K562 (cell line): ENCODE measurements around the gene FPGS. TPM values are rescaled to one million over a fixed set of nuclear protein-coding genes. Genes with fewer than 3 reads are reported as not detected.

Experiments
- CREB1 ChIP-seq, 2 experiments: sonication (generic) in 1 of 2; formaldehyde crosslinking in 1 of 2; IDR thresholded peaks; 2 replicates each; pipeline versions ENCODE4 v1.6.1 to v1.8.0; 2012 to 2022; ENCODE audit warnings: inconsistent platforms in 1 of 2, mild to moderate bottlenecking in 1 of 2, missing genetic modification reagents in 1 of 2, moderate library complexity in 1 of 2
- HDAC1 ChIP-seq, 2 experiments: fragments of 450-650 bp; IDR thresholded peaks; 2 replicates each; pipeline ENCODE4 v1.6.1; 2016 to 2017; ENCODE audit warnings: inconsistent platforms in 1 of 2, mild to moderate bottlenecking in 1 of 2, moderate library complexity in 1 of 2
- HOMEZ ChIP-seq: fragments of 250-450 bp; sonication (Bioruptor Pico); IDR thresholded peaks from 2 replicates; pipeline ENCODE4 v1.4.0; 2020; ENCODE audit warnings: mild to moderate bottlenecking, moderate library complexity
- JUN ChIP-seq, 2 experiments: sonication (generic) in 1 of 2; formaldehyde crosslinking in 1 of 2; IDR thresholded peaks; 2 replicates each; pipeline versions ENCODE4 v1.6.1 to v1.8.0; 2012 to 2022; ENCODE audit warnings: borderline replicate concordance in 2 of 2, mild to moderate bottlenecking in 2 of 2, improper control_type of control experiment in 1 of 2, low read depth in 1 of 2, low read length in 1 of 2, missing genetic modification reagents in 1 of 2
- LARP7 ChIP-seq: fragments of 450-650 bp; IDR thresholded peaks from 2 replicates; pipeline ENCODE4 v1.6.1; 2016
- MCM2 ChIP-seq: fragments of 450-650 bp; IDR thresholded peaks from 2 replicates; pipeline ENCODE4 v1.6.1; 2017; ENCODE audit warnings: low read depth, mild to moderate bottlenecking
- NCOA1 ChIP-seq: fragments of 450-650 bp; IDR thresholded peaks from 2 replicates; pipeline ENCODE4 v1.6.1; 2016; ENCODE audit warnings: low read depth
- NFATC3 ChIP-seq: fragments of 450-650 bp; IDR thresholded peaks from 2 replicates; pipeline ENCODE4 v1.6.1; 2017; ENCODE audit warnings: mild to moderate bottlenecking
- RBFOX2 ChIP-seq: fragments of 200-400 bp; formaldehyde crosslinking; IDR thresholded peaks from 2 replicates; pipeline ENCODE4 v1.6.1; 2017; ENCODE audit warnings: low read depth, mild to moderate bottlenecking, low read length, moderate library complexity
- RBM17 ChIP-seq: fragments of 200-400 bp; formaldehyde crosslinking; IDR thresholded peaks from 2 replicates; pipeline ENCODE4 v1.6.1; 2017; ENCODE audit warnings: low read depth, mild to moderate bottlenecking, low read length, borderline replicate concordance
- TCF7 ChIP-seq: sonication (generic); IDR thresholded peaks from 2 replicates; pipeline ENCODE4 v1.6.1; 2016; ENCODE audit warnings: antibody characterized with exemption, borderline replicate concordance
- TRIM28 ChIP-seq: fragments of 450-650 bp; IDR thresholded peaks from 2 replicates; pipeline ENCODE4 v1.6.1; 2017
- ZNF143 ChIP-seq: sonication (generic); formaldehyde crosslinking; IDR thresholded peaks from 2 replicates; pipeline ENCODE4 v1.9.0; 2022; ENCODE audit warnings: mild to moderate bottlenecking, missing genetic modification reagents
- ZNF431 ChIP-seq: sonication (generic); formaldehyde crosslinking; IDR thresholded peaks from 2 replicates; pipeline ENCODE4 v1.8.0; 2022; ENCODE audit warnings: mild to moderate bottlenecking, missing genetic modification reagents
- ZNF561 ChIP-seq: fragments of 450-650 bp; formaldehyde crosslinking; conservative IDR thresholded peaks from 2 replicates; pipeline ENCODE4 v1.4.0; 2020; ENCODE audit warnings: mild to moderate bottlenecking, moderate library complexity
- polyA plus RNA-seq, 8 experiments: library from polyadenylated mRNA; depleted of rRNA in 4 of 8; stranded (reverse) in 5 of 8; unstranded in 3 of 8; fragments of >200 nt; fragmentation: Nextera tagmentation in 2 of 8; fragmentation: Illumina TruSeq in 1 of 8; extraction: Ambion mirVana in 2 of 8; extraction: Trizol in 1 of 8; gene quantifications; 2 replicates each; pipeline versions ENCODE4 v1.2.1 to v1.2.3, GENCODE V29; 2011 to 2014; ENCODE audit warnings: inconsistent platforms in 1 of 8, missing spikeins in 1 of 8
- total RNA-seq, 7 experiments: library from RNA; depleted of rRNA in 6 of 7; stranded (reverse); fragments of >200 nt in 6 of 7; fragmentation: Illumina TruSeq in 2 of 7; extraction: Trizol in 2 of 7; gene quantifications; 2 replicates each; pipeline versions ENCODE4 v1.2.1 to v1.2.3, GENCODE V29; 2011 to 2021; ENCODE audit warnings: low replicate concordance in 1 of 7
- TF ChIP-seq, protein P1 (sequence below): fragments of 250-450 bp; sonication (Bioruptor Pico); IDR thresholded peaks from 2 replicates; pipeline ENCODE4 v1.5.0; 2021
- TF ChIP-seq, protein P2 (sequence below): fragments of 250-450 bp; sonication (Bioruptor Pico); IDR thresholded peaks from 2 replicates; pipeline ENCODE4 v1.4.0; 2020; ENCODE audit warnings: borderline replicate concordance

FPGS gene
- total and polyA plus RNA-seq, 9 of the 15 experiments (the other 6 are each of a cell fraction or from before 2014, with no cell fraction given): 0.84 to 86.4 (median 59.2) TPM

GRCh38 chr9:127770905-127771569 lies 31.6 kb upstream of the FPGS start (continued):
- TF ChIP-seq, protein P1, sequence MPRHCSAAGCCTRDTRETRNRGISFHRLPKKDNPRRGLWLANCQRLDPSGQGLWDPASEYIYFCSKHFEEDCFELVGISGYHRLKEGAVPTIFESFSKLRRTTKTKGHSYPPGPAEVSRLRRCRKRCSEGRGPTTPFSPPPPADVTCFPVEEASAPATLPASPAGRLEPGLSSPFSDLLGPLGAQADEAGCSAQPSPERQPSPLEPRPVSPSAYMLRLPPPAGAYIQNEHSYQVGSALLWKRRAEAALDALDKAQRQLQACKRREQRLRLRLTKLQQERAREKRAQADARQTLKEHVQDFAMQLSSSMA (CRISPR knock-in tag): no peak
- no peak for TF ChIP-seq TRIM28
- TF ChIP-seq, protein P2, sequence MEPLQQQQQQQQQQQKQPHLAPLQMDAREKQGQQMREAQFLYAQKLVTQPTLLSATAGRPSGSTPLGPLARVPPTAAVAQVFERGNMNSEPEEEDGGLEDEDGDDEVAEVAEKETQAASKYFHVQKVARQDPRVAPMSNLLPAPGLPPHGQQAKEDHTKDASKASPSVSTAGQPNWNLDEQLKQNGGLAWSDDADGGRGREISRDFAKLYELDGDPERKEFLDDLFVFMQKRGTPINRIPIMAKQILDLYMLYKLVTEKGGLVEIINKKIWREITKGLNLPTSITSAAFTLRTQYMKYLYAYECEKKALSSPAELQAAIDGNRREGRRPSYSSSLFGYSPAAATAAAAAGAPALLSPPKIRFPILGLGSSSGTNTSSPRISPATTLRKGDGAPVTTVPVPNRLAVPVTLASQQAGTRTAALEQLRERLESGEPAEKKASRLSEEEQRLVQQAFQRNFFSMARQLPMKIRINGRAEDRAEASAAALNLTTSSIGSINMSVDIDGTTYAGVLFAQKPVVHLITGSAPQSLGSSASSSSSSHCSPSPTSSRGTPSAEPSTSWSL (CRISPR knock-in tag): no peak
- TF ChIP-seq HOMEZ (CRISPR knock-in tag): no peak
- TF ChIP-seq TCF7: no peak
- TF ChIP-seq CREB1 (IDR thresholded peaks at IDR 0.05): no peak; the same call in 1 of the 2 replicates
- 0 out of 2 replicates have a peak, but pooled peaks have one; percentile 37 for TF ChIP-seq CREB1 (CRISPR knock-in tag; IDR thresholded peaks at IDR 0.05)
- peak in 1 of 2 experiments; percentile 31; a peak in 1 of 4 replicates for TF ChIP-seq HDAC1 (IDR thresholded peaks at IDR 0.05)
- no peak for TF ChIP-seq ZNF561
- TF ChIP-seq ZNF143 (CRISPR knock-in tag): no peak
- TF ChIP-seq RBFOX2: peak; percentile 30; the same call in 1 of the 2 replicates
- no peak for TF ChIP-seq NFATC3
- no peak for TF ChIP-seq LARP7
- TF ChIP-seq RBM17: no peak
- peak; percentile 30; the same call in 1 of the 2 replicates for TF ChIP-seq JUN (IDR thresholded peaks at IDR 0.05; ENCODE audit: borderline replicate concordance, low read depth, low read length)
- TF ChIP-seq JUN (CRISPR knock-in tag; IDR thresholded peaks at IDR 0.05; ENCODE audit: borderline replicate concordance): no peak
- TF ChIP-seq ZNF431 (CRISPR knock-in tag): no peak
- TF ChIP-seq MCM2: no peak
- TF ChIP-seq NCOA1: no peak
